Left renal pelvis (tissue), 4 donors: ENCODE results near the gene ALS2CL. TPM values are rescaled to one million over a fixed set of nuclear protein-coding genes. Genes with fewer than 3 reads are reported as not detected.

Experiments used
- DNase-seq, 4 donors: peaks; one replicate each; pipeline ENCODE4 v3.0.0-alpha.2; 2013; ENCODE audit warnings: low read depth in 4 of 4, low spot score in 3 of 4
- polyA plus RNA-seq, 4 donors: library from polyadenylated mRNA; unstranded; fragments of 120-200 nt; gene quantifications; one replicate each; pipeline ENCODE4 v1.2.1, GENCODE V29; 2013; ENCODE audit not compliant: insufficient read length in 4 of 4

The ALS2CL gene
- polyA plus RNA-seq, 4 donors, result 6.2 to 16.4 (median 10.8) TPM

- DNase-seq, result no peak
Observed at GRCh38 chr3:46680298-46680826, 13.1 kb downstream of the ALS2CL start.

GRCh38 chr3:46679681-46680080 is 13.8 kb downstream of the ALS2CL start:
- DNase-seq, result no peak

- DNase-seq, result no peak
Observed at GRCh38 chr3:46678280-46678679, 15.2 kb downstream of the ALS2CL start.

GRCh38 chr3:46677411-46677726 is 16.1 kb downstream of the ALS2CL start:
- DNase-seq, result no peak

GRCh38 chr3:46676601-46677410 is 16.7 kb downstream of the ALS2CL start:
- DNase-seq, result no peak

- DNase-seq, result no peak
Observed at GRCh38 chr3:46675843-46676567, 17.5 kb downstream of the ALS2CL start.

GRCh38 chr3:46675426-46675825 is 18.1 kb downstream of the ALS2CL start:
- no peak for DNase-seq

GRCh38 chr3:46674031-46674845 is 19.2 kb downstream of the ALS2CL start:
- DNase-seq, result no peak

- no peak for DNase-seq
Observed at GRCh38 chr3:46673151-46674030, 20.1 kb downstream of the ALS2CL start.

- DNase-seq, result no peak
Observed at GRCh38 chr3:46672349-46672695, 21.2 kb downstream of the ALS2CL start.

- no peak for DNase-seq
Observed at GRCh38 chr3:46671541-46672348, 21.7 kb downstream of the ALS2CL start.

GRCh38 chr3:46670891-46671427 is 22.5 kb downstream of the ALS2CL start:
- DNase-seq, result no peak

GRCh38 chr3:46670000-46670890 is 23.2 kb downstream of the ALS2CL start:
- DNase-seq, result no peak

GRCh38 chr3:46669191-46669999 is 24.1 kb downstream of the ALS2CL start:
- no peak for DNase-seq

GRCh38 chr3:46668591-46668990 is 24.9 kb downstream of the ALS2CL start:
- no peak for DNase-seq

GRCh38 chr3:46668116-46668515 is 25.4 kb downstream of the ALS2CL start:
- DNase-seq, result no peak

GRCh38 chr3:46667657-46668056 is 25.8 kb downstream of the ALS2CL start:
- no peak for DNase-seq
